Stimulated activated CD8-positive, alpha-beta memory T cell treated with anti-CD3 and anti-CD28 coated beads, Interleukin-4, amount 100 ng/mL, for 24 hours (primary cell): Measurements from ENCODE around the gene FAM8A1.
"Not testable (repeated sequence)": the region's sequence is repeated elsewhere in the genome, so short reads cannot be mapped to it uniquely, and the experiment has no call there.

Experiments
- DNase-seq: peaks from one replicate; pipeline ENCODE4 v3.0.0-alpha.2; 2020; ENCODE audit warnings: low read depth

FAM8A1 gene, protein sequence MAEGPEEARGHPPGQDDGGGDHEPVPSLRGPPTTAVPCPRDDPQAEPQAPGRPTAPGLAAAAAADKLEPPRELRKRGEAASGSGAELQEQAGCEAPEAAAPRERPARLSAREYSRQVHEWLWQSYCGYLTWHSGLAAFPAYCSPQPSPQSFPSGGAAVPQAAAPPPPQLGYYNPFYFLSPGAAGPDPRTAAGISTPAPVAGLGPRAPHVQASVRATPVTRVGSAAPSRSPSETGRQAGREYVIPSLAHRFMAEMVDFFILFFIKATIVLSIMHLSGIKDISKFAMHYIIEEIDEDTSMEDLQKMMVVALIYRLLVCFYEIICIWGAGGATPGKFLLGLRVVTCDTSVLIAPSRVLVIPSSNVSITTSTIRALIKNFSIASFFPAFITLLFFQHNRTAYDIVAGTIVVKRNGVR

DNA sequence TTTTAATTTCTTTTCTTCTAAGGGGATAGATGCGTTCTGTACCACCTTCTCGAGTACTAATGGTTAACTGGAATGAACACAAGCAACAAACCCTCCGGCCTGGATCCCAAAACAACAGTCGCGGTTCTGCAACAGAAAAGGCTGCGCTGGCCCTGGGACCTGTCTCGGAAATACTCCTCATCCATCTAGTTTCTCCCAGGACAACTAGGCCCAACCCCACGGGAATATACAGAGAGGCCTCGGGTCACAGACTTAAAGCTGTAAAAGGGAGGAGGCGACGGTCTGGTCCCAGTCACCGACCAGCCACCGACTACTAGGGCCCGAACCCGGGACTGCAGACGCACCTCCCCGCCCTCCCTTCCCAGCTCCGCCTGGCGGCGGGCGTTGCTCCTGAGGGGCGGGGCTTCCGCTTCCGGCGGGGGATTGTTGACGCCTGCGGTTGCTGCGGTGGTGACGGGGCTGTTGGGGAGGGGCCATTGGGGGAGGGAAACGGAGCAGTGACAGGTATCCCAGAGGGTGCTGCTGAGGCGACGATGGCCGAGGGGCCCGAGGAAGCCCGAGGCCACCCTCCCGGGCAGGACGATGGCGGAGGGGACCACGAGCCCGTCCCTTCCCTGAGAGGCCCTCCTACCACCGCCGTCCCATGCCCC is at the start of gene FAM8A1:
TSS of gene FAM8A1 (plus strand) at position 426 of the 650 bp plus-strand sequence. CDS start at position 534, 108 bp downstream.
- peak; percentile 93 for DNase-seq

GRCh38 chr6:17551383-17551958 is 48.6 kb upstream of the FAM8A1 start:
- DNase-seq = no peak

GRCh38 chr6:17552861-17553260 is 47.2 kb upstream of the FAM8A1 start:
- no peak for DNase-seq

DNA sequence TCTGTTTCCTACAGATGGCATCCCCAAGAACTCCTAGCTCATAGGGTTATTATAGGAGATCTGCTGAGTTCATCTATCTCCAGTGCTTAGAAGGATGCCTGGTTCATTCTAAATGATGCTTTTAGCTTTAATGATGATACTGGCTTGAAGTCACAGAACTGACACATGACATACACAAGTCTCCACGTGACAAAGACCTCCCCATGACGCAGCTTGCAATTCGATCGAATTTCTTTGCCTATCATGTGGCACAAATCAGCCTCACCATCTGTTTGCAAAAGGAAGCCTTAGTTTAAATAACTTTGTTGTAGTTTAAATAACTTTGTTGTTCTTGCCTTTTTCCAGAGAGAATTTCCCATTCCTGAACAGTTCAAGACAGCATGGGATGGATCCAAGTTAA is 44.1 kb upstream of the FAM8A1 start:
- DNase-seq = no peak

DNA sequence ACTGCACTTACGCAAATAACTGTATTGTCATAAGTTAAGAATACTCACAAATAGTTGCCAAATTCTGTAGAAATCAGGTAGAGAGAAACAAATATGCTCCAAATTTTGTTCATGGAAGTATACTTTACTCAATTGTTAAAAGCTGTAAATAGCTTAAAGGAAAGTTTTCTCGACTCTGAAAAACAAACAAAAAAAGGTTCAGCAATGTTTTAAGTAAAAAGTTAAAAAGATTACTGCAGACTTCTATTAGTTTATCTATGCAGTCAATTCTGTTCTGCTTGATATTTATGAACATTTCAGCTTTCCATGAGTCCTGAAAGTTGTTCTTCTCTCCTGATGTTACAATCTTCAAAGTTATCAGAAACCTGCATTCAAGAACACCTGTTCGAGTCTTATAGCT is 37.5 kb upstream of the FAM8A1 start:
- DNase-seq = no peak

GRCh38 chr6:17565399-17565798 is 34.7 kb upstream of the FAM8A1 start:
- no peak for DNase-seq

DNA sequence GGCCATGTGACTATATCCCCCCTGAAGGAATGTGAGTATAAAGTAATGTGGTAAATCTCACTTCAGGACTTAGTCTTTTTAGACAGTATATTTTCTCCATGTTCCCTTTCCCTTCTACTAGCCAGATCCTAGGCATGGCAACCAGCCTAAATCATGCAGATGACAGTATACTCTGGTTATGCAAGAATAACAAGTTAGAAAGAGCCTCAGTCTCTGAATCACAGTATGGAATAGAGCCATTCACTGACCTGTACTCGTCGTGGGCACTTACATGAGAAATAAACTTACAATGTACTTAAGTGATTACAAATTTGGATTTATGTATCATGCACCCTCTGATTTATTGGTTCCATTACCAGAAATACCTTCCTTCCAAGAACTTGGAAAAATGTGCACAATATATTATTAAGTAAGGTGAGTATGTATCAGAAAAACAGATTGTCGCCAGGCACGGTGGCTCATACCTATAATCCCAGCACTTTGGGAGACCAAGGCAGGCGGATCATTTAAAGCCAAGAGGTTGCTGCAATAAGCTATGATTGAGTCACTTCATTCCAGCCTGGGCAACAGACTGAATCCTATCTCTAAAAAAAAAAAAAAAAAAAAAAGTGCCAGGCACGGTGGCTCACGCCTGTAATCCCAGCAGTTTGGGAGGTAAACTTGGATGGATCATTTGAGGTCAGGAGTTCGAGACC is 25.1 kb upstream of the FAM8A1 start:
- no peak for DNase-seq

- DNase-seq = no peak
Observed at GRCh38 chr6:17577059-17577458, 23.0 kb upstream of the FAM8A1 start.

DNA sequence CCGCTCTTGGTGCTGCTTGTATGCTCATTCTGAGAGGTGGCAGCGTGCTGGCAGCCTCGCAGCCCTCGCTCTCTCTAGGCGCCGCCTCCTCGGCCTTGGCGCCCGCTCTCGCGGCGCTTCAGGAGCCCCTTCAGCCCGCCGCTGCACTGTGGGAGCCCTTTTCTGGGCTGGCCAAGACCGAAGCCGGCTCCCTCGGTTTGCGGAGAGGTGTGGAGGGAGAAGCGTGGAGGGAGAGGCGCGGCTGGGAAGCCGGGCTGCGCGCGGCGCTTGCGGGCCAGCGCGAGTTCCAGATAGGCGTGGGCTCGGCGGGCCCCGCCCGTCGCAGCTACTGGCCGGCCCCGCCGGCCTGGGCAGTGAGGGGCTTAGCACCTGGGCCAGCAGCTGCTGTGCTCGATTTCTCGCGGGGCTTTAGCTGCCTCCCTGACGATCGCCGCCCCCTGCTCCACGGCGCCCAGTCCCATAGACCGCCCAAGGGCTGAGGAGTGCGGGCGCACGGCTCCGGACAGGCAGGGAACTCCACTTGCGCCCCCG is 19.5 kb upstream of the FAM8A1 start:
- peak; percentile 15 for DNase-seq

GRCh38 chr6:17581282-17581681 is 18.8 kb upstream of the FAM8A1 start:
- DNase-seq = not testable (repeated sequence)

DNA sequence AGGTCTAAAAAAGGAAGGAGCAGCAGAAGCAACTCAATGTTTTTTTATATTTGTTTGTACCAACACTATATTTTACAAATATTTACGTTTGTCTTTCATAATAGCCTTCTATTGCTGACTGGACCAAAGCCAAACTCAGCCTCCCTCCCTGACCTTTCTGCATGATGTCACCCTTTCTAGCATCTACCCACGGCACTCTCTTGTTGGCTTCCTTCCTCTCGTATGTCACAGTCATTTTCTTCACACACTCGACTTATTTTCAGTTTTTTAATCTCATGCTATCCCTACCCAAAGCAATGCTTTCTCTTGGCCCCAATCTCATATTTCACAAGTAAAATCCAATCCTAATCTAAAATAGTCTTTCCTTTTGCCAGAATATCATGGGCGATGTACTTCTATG is 16.3 kb upstream of the FAM8A1 start:
- no peak for DNase-seq

- no peak for DNase-seq
Observed at GRCh38 chr6:17584241-17584803, 15.8 kb upstream of the FAM8A1 start.

DNA sequence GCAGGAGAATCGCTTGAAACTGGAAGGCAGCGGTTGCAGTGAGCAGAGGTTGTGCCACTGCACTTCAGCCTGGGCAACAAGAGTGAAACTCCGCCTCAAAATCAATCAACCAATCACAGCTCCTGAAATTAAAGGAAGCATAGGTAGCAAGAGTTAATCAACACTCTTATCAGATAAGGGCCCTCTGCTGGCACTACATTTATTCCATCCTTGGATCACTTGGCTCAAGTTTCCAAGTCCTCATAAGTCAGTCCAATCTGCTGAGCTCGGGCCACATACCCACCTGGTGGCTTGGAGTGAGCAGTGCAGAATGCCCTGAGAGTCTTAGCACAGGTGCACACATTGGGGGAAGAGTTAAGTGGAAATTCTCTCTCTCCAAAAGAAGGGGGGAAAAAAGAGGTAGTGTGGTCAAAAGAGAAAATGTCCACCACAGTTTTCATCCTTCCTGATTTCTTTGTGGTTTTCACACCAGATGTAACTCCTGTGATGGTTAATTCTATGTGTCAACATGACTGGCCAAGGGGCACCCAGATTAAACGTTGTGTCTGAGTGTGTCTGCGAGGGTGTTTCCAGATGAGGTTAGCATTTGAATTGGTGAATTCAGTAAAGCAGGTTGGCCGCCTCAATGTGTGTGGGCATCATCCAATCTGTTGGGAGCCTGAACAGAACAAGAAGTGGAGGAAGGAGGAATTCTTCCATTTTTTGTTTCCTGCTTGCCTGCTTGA is 14.2 kb upstream of the FAM8A1 start:
- DNase-seq = no peak

DNA sequence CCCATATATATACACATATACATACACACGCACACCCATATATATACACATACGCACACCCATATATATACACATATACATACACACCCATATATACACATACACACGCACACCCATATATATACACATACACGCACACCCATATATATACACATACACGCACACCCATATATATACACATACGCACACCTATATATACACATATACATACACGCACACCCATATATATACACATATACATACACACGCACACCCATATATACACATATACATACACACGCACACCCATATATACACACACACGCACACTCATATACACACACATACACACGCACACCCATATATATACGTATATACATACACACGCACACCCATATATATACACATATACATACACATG is 13.5 kb upstream of the FAM8A1 start:
- DNase-seq = not testable (repeated sequence)

DNA sequence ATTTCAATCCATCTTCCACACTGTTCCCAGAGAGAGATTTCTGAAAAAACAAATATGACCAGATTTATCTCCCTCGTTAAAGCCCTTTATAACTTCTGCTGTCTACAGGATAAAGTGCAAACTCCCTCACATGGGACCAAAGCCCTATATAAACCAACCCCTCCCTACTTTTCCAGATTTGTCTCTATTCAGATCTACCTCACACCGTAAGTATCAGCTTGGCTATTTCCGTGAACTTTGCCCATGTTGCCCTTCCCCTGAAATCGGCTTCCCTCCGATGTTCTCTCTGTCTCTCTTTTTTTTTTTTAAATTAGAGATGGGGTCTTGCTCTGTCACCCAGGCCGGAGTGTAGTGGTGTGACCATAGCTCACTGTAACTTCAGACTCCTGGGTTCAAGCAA is 12.1 kb upstream of the FAM8A1 start:
- no peak for DNase-seq

- DNase-seq = no peak
Observed at GRCh38 chr6:17589406-17590096, 10.6 kb upstream of the FAM8A1 start.

- DNase-seq = no peak
Observed at GRCh38 chr6:17591287-17591686, 8.8 kb upstream of the FAM8A1 start.

- DNase-seq = no peak
Observed at GRCh38 chr6:17593246-17593645, 6.9 kb upstream of the FAM8A1 start.

- no peak for DNase-seq
Observed at GRCh38 chr6:17596085-17596484, 4.0 kb upstream of the FAM8A1 start.

DNA sequence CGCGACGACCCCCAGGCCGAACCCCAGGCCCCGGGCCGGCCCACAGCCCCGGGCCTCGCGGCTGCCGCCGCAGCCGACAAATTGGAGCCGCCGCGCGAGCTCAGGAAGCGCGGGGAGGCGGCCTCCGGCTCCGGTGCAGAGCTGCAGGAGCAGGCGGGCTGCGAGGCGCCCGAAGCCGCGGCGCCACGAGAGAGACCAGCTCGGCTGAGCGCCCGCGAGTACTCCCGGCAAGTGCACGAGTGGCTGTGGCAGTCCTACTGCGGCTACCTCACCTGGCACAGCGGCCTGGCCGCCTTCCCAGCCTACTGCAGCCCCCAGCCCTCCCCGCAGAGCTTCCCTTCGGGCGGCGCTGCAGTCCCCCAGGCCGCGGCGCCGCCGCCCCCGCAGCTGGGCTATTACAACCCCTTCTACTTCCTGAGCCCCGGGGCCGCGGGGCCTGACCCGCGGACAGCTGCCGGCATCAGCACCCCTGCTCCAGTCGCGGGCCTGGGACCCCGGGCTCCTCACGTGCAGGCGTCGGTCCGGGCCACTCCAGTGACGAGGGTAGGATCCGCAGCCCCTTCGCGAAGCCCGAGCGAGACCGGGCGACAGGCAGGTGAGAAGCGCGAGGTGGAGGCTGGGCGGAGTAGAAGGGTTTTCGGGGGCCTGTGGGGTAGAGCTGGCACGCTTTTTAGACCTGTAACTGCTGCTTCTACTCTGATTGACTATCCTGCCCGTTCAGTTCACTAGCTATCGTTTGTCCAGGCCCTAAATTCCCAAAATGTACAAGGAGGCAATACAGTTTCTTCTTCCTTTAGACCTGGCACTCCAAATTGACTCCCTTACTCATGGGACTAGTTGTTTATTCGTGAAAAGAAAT is 654 bp downstream of the FAM8A1 start:
- DNase-seq = peak; percentile 33
